Endothelial cell of umbilical vein (primary cell): ENCODE measurements around the gene TRRAP. TPM values are rescaled to one million over a fixed set of nuclear protein-coding genes. Genes with fewer than 3 reads are reported as not detected.

ENCODE experiments used
- BruUV-seq: library from RNA; stranded (reverse); fragments of 400-500 nt; replicated peaks from 2 replicates; lab custom pipeline; 2021; lab: Mats Ljungman, UMichigan
- CTCF ChIA-PET: fragments of 300-600, 350-600 bp; sonication (Branson Sonifier 250); formaldehyde crosslinking; loops from one replicate; lab custom pipeline; 2021; ENCODE audit warnings: antibody characterized with exemption, inconsistent platforms; lab: Charles Lee
- POLR2A ChIA-PET: fragments of 300-600, 350-600 bp; sonication (Branson Sonifier 250); formaldehyde crosslinking; loops from one replicate; lab custom pipeline; 2021; ENCODE audit warnings: antibody characterized with exemption, inconsistent platforms; lab: Charles Lee
- DNase-seq: peaks from one replicate; pipeline ENCODE4 v3.0.0-alpha.2; 2011; ENCODE audit warnings: low read depth, low spot score
- FAIRE-seq: peaks from 2 replicates; lab custom pipeline; 2011; peaks lifted over from hg19 to GRCh38; lab: Jason Lieb, UNC
- H2AFZ ChIP-seq: 2 replicates; pipeline ENCODE4 v1.6.0; 2012; ENCODE audit warnings: low read depth, low read length, control low read depth, inconsistent platforms
- H3K27ac ChIP-seq: 2 replicates; pipeline ENCODE4 v1.5.1; 2011; ENCODE audit warnings: low read depth, mild to moderate bottlenecking, control low read depth, low read length, moderate library complexity; ENCODE audit not compliant: insufficient read depth
- H3K27me3 ChIP-seq, 2 experiments: 2 replicates each; pipeline versions ENCODE4 v1.6.0 to v1.6.1; 2011; ENCODE audit warnings: low read length in 2 of 2, mixed read lengths in 1 of 2; ENCODE audit not compliant: control insufficient read depth in 2 of 2, insufficient read depth in 2 of 2
- H3K36me3 ChIP-seq, 2 experiments: 2 replicates in 1 of 2; 3 replicates in 1 of 2; pipeline ENCODE4 v1.5.1; 2011; ENCODE audit warnings: low read length in 2 of 2, mild to moderate bottlenecking in 1 of 2, moderate library complexity in 1 of 2; ENCODE audit not compliant: control insufficient read depth in 2 of 2, insufficient read depth in 2 of 2; ENCODE audit errors: extremely low read depth in 1 of 2
- H3K4me1 ChIP-seq: 3 replicates; pipeline ENCODE4 v1.5.1; 2011; ENCODE audit warnings: mild to moderate bottlenecking, low read length; ENCODE audit not compliant: control insufficient read depth, insufficient read depth; ENCODE audit errors: extremely low read depth
- H3K4me2 ChIP-seq: 2 replicates; pipeline ENCODE4 v1.6.1; 2011; ENCODE audit warnings: low read length, control low read depth, mixed read lengths; ENCODE audit not compliant: insufficient read depth
- H3K4me3 ChIP-seq, 3 experiments: fragments of 200-600 bp in 1 of 3; sonication (generic), shearing (Covaris generic) in 1 of 3; replicated peaks in 1 of 3; 2 replicates each; pipeline ENCODE4 v1.5.1; 2011 to 2016; ENCODE audit warnings: control low read depth in 3 of 3, low read length in 3 of 3, mild to moderate bottlenecking in 2 of 3, inconsistent platforms in 1 of 3, low read depth in 1 of 3, moderate library complexity in 1 of 3; ENCODE audit not compliant: insufficient read depth in 1 of 3
- H3K79me2 ChIP-seq: 2 replicates; pipeline ENCODE4 v1.6.0; 2012; ENCODE audit warnings: low read length, inconsistent platforms; ENCODE audit not compliant: control insufficient read depth, insufficient read depth
- H3K9ac ChIP-seq: replicated peaks from 2 replicates; pipeline ENCODE3; 2011; ENCODE audit warnings: low read length, control low read depth; ENCODE audit not compliant: insufficient read depth; ENCODE audit errors: extremely low read depth
- H3K9me1 ChIP-seq: replicated peaks from 3 replicates; pipeline ENCODE4 v1.6.0; 2011; ENCODE audit warnings: mild to moderate bottlenecking, low read length; ENCODE audit not compliant: control insufficient read depth, insufficient read depth; ENCODE audit errors: extremely low read depth
- H3K9me3 ChIP-seq: replicated peaks from 2 replicates; pipeline ENCODE4 v1.5.1; 2012; ENCODE audit warnings: low read length, inconsistent platforms; ENCODE audit not compliant: control insufficient read depth, insufficient read depth
- H4K20me1 ChIP-seq: replicated peaks from 2 replicates; pipeline ENCODE3; 2011; ENCODE audit warnings: mild to moderate bottlenecking, low read length; ENCODE audit not compliant: control insufficient read depth, insufficient read depth; ENCODE audit errors: extremely low read depth
- EZH2 ChIP-seq: IDR thresholded peaks from 2 replicates; pipeline ENCODE4 v1.6.1; 2012; ENCODE audit warnings: borderline replicate concordance, low read depth, mild to moderate bottlenecking, moderate library complexity, low read length, inconsistent platforms; ENCODE audit not compliant: severe bottlenecking
- FOS ChIP-seq: IDR thresholded peaks from 2 replicates; pipeline ENCODE4 v1.6.1; 2011; ENCODE audit warnings: mild to moderate bottlenecking, low read length, moderate library complexity, borderline replicate concordance; ENCODE audit not compliant: insufficient read depth
- GATA2 ChIP-seq: IDR thresholded peaks from 2 replicates; pipeline ENCODE4 v1.7.0; 2011; ENCODE audit warnings: low read depth, mild to moderate bottlenecking, moderate library complexity, mixed read lengths, low read length; ENCODE audit not compliant: insufficient read length, insufficient read depth
- JUN ChIP-seq: IDR thresholded peaks from 2 replicates; pipeline ENCODE4 v1.6.1; 2011; ENCODE audit warnings: borderline replicate concordance, low read depth; ENCODE audit not compliant: insufficient read length, insufficient read depth
- MYC ChIP-seq: IDR thresholded peaks from one replicate; pipeline ENCODE4 v1.6.1; 2011; ENCODE audit warnings: mild to moderate bottlenecking, low read depth, low read length
- POLR2A ChIP-seq: IDR thresholded peaks from 2 replicates; pipeline ENCODE4 v1.6.1; 2012; ENCODE audit warnings: low read depth, mild to moderate bottlenecking, control low read depth, low read length
- POLR2AphosphoS5 ChIP-seq: IDR thresholded peaks from 2 replicates; pipeline ENCODE4 v1.6.1; 2012; ENCODE audit warnings: low read depth, mild to moderate bottlenecking, control low read depth, low read length, moderate library complexity; ENCODE audit not compliant: insufficient read depth
- dilution Hi-C: fragments of 300-500 bp; cut with MboI; formaldehyde crosslinking; loops from one replicate; pipeline ENCODE4 v1.15.0; 2019; ENCODE audit warnings: low sequenced_read_pairs; ENCODE audit not compliant: extremely low pct_ligation_motif_present
- intact Hi-C: fragments of 100-400 bp; cut with micrococcal nuclease; formaldehyde crosslinking; loops from one replicate; pipeline ENCODE4 v1.10.0; 2022
- polyA plus RNA-seq, 4 experiments: library from polyadenylated mRNA; depleted of rRNA in 3 of 4; stranded (reverse) in 3 of 4; unstranded in 1 of 4; fragments of >200 nt; gene quantifications; 2 replicates each; pipeline versions ENCODE4 v1.2.1 to v1.2.3, GENCODE V29; 2011 to 2012; ENCODE audit warnings: missing spikeins in 1 of 4
- total RNA-seq: library from RNA; stranded (reverse); gene quantifications from 2 replicates; pipeline ENCODE4 v1.2.3, GENCODE V29; 2021
- TF ChIP-seq, protein P1 (sequence below), 2 donors: IDR thresholded peaks; 1 replicate in 1 of 2; 2 replicates in 1 of 2; pipeline ENCODE4 v1.5.1; 2011; ENCODE audit warnings: low read length in 2 of 2, mild to moderate bottlenecking in 2 of 2, moderate library complexity in 2 of 2, control low read depth in 1 of 2, inconsistent platforms in 1 of 2, low read depth in 1 of 2; ENCODE audit not compliant: insufficient read depth in 1 of 2; ENCODE audit errors: extremely low read depth in 1 of 2
- TF ChIP-seq, protein P2 (sequence below): IDR thresholded peaks from 2 replicates; pipeline ENCODE4 v1.6.1; 2011; ENCODE audit not compliant: insufficient read depth, insufficient read length

TRRAP gene
- total and polyA plus RNA-seq, 2 donors (not counting 3 experiments of a cell fraction or from before 2014, with no cell fraction given): 21.8 to 45.8 TPM

DNA sequence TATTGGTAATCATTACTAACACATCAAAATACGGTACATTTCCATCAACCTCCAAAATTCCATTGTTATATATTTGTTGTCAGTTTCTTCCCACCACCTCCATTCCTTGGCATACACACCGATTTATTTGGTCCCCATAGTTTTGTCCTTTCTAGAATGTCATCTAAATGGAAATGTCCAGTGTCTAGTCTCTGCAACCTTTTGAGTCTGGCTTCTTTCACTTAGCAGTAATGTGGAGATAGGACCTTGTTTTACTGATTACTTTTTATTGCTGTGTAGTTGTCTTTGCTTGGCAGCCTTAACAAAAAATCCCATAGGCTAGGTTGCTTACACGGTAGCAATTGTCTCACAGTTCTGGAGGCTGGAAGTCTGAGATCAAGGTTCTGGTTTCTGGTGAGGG lies 22.5 kb downstream of the TRRAP start:
- no peaks in the 10 kb centered on the region for H3K79me2 ChIP-seq
- no peaks in the 10 kb centered on the region for H3K27me3 ChIP-seq
- no peaks in the 10 kb centered on the region for H3K9me1 ChIP-seq
- TF ChIP-seq FOS (no peak), EZH2 (no peak), MYC (no peak), GATA2 (no peak), POLR2AphosphoS5 (no peak), POLR2A (no peak), JUN (no peak)
- TF ChIP-seq, protein P1, sequence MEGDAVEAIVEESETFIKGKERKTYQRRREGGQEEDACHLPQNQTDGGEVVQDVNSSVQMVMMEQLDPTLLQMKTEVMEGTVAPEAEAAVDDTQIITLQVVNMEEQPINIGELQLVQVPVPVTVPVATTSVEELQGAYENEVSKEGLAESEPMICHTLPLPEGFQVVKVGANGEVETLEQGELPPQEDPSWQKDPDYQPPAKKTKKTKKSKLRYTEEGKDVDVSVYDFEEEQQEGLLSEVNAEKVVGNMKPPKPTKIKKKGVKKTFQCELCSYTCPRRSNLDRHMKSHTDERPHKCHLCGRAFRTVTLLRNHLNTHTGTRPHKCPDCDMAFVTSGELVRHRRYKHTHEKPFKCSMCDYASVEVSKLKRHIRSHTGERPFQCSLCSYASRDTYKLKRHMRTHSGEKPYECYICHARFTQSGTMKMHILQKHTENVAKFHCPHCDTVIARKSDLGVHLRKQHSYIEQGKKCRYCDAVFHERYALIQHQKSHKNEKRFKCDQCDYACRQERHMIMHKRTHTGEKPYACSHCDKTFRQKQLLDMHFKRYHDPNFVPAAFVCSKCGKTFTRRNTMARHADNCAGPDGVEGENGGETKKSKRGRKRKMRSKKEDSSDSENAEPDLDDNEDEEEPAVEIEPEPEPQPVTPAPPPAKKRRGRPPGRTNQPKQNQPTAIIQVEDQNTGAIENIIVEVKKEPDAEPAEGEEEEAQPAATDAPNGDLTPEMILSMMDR (IDR thresholded peaks at IDR 0.05; ENCODE audit: extremely low read depth in 1 of 2, insufficient read depth in 1 of 2, low read depth in 1 of 2, low read length in 2 of 2): no peak
- TF ChIP-seq, protein P2, sequence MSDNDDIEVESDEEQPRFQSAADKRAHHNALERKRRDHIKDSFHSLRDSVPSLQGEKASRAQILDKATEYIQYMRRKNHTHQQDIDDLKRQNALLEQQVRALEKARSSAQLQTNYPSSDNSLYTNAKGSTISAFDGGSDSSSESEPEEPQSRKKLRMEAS: no peak
- H3K36me3 ChIP-seq: peaks cover 35 to 50% of the 10 kb centered on the region in 2 experiments
- CTCF ChIA-PET: no interaction called here
- FAIRE-seq (peak; percentile 15), DNase-seq (no peak)
- no peaks in the 10 kb centered on the region for H3K4me1 ChIP-seq
- no peak overlapping the region for H3K9ac ChIP-seq
- H2AFZ ChIP-seq: no peak overlapping the region
- dilution Hi-C loops: no loop called here
- H4K20me1 ChIP-seq: peaks cover 2% of the 10 kb centered on the region
- no peak overlapping the region for H3K4me2 ChIP-seq
- POLR2A ChIA-PET: no interaction called here
- BruUV-seq: no TSS peak
- no peaks in the 10 kb centered on the region for H3K9me3 ChIP-seq
- intact Hi-C loops: no loop called here
- no peak overlapping the region for H3K27ac ChIP-seq
- no peak overlapping the region for H3K4me3 ChIP-seq
